HG02884 (cell line): Measurements from ENCODE around the gene ARHGAP8.
"Not testable (repeated sequence)": the region's sequence is repeated elsewhere in the genome, so short reads cannot be mapped to it uniquely, and the experiment has no call there.

Source experiments
- ATAC-seq: cut with Tn5 transposase; IDR thresholded peaks from one replicate; pipeline ENCODE4 v1.9.1; 2021; ENCODE audit warnings: mild to moderate bottlenecking, moderate library complexity; ENCODE audit not compliant: unreplicated experiment

The ARHGAP8 gene

GRCh38 chr22:44884562-44884961, 132.2 kb downstream of the ARHGAP8 start:
- ATAC-seq: no peak

GRCh38 chr22:44884968-44885805, 132.8 kb downstream of the ARHGAP8 start:
- no peak for ATAC-seq

DNA sequence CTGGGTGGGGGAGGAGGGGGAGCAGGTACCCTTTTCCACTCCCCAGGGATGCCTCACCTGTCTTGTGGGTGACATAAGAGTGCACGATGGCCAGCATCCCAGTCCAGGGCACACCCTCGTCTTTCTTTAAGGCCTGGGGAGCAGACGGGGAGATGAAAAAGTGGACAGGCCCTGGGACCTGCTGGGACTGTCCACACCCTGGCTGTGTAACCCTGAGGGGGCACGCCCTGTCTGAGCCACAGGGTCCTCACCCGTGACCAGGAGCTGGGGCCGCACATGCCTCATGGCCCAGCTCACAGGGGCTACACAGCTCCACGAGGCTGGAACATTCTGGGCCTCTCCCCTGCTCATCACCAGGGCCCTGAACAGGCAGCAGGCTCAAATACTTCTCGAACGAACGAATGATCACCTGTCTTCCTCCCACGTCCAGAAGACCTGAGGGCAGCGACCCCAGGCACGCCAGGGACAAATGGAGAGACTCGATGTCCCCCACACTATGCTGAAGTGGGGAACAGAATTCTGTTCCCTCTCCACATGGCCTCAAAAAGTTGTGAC, 133.5 kb downstream of the ARHGAP8 start:
- no peak for ATAC-seq

DNA sequence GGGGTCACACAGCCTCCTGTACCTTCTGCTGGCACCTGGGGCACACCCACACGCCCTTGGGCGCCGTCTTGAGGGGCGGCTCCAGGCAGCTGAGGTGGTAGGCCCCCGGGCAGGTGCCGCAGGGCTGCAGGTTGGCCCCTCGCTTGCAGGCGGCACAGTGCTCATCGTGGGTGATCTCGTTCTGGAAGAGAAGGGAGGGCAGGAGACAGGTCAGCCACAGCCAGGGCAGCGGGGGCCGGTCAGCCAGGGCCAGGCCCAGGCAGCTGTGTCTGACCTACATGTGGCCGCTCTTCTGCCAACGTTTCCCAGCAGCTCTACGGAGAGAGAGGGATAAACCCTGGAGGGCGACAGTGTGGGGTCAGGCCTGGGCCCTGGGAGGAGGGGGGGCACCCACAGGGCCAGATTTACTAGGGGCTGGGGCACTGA, 135.6 kb downstream of the ARHGAP8 start:
- no peak for ATAC-seq

- ATAC-seq: no peak
Observed at GRCh38 chr22:44888491-44889254, 136.3 kb downstream of the ARHGAP8 start.

DNA sequence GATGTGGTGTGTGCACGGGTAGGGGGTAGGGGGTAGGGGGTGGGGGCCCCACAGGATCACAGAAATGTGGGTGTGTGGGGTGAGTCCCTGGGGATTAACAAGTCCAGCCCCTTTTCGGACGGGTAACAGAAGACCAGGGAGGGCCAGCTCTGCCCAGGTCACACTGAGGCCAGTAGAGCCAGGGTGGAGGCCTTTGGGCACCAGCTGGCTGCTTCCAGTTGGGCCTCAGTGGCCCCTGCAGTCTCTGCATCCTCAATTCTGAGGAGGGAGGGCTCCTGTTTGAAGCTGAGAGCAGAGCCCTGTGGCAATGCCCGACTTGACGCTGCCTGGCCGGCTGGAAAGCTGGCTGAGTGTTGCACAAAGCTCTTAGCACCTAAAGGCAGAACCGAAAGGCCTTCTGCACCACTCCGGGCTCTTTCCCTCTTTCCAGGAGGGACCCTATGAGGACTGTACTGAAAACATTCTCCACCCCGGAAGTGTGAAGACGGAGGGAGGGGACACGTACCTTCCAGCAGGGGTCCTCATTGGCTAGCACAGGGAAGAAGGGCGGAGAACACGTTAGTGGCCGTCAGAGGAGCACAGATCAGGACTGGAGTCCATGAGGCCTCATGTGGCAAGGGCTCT, 137.0 kb downstream of the ARHGAP8 start:
- no peak for ATAC-seq

- ATAC-seq: no peak
Observed at GRCh38 chr22:44890416-44891292, 138.3 kb downstream of the ARHGAP8 start.

GRCh38 chr22:44891293-44891747, 138.9 kb downstream of the ARHGAP8 start:
- ATAC-seq: no peak

DNA sequence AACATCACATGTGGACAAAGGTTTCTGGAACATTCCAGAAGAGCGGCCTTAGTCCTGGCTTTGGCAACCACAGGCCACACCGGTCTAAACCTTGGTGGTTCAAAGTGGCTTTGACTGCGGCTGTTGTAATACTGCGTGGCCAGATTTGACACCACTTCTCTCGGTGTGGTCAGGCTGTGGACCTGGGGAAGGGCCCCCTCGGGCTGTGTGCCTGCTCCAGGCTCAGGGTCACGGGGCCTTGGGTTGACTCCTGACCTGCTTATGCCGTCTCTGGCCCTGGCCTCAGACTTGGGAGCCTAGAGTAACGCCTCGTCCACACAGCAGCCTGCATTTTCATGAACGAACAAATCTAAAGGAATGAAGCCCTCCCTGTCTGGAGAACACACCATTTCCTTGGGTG, 139.4 kb downstream of the ARHGAP8 start:
- ATAC-seq: no peak

DNA sequence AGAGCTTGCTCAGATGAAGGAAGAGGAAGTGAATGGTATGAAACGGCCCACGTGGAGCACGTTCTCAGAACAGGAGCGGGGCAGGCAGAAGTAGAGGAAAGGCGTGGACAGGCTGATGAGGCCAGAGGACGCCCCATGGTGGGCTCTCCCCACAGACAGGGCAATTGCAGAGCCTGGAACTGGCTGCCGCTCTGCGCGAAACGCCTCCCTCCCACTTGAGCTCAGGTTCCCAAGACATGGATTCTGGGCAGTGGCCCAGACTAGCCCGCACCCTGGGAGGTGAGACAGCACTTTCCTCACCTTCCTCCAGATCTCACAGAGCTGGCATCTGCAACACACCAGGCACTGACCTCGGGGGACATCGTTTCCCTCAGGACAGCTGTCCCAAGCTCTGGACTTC, 139.9 kb downstream of the ARHGAP8 start:
- ATAC-seq: no peak

DNA sequence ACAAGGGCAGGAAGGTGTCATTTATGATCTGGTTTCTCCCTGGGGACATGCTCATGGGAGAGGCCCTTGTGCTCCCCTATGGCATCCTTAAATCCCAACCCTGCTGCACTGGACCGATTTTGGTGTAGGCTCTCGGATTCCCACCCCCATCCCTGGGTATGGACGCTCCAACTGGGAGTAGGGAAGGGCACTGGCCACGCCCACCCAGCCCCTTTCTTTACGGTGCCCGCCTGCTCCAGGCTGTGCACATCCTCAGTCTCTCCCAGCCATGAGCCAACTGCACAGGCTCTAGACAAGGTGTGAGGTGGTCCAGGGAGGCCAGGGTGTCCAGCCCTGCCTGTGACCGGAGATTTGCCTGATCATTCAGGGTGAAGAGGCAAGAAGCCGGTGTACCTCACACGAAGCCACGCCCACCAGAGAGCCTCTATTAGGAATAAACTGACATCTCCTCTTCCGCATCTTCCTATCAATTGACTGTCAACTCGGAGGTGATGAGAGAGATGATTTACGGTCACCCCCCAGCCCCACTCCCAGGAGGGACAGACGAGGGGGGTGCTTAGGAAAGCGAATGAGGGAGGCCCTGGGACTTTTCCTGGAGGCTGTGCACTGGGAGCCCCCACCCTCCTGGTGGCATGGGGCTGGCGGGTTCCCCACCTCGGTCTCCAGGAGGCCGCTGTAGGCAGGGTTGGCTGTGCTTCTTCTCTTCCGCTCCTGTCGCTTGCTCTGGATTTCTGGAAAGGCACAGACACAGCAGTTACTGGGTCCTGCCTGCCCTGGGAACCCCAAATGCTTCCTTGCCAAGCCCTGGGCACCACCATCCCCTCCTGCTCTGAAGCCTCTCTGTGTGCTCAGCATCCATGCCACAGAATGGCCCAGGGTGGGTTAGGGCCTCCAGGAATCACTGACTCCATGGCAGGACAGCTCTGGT, 140.7 kb downstream of the ARHGAP8 start:
- ATAC-seq: no peak

DNA sequence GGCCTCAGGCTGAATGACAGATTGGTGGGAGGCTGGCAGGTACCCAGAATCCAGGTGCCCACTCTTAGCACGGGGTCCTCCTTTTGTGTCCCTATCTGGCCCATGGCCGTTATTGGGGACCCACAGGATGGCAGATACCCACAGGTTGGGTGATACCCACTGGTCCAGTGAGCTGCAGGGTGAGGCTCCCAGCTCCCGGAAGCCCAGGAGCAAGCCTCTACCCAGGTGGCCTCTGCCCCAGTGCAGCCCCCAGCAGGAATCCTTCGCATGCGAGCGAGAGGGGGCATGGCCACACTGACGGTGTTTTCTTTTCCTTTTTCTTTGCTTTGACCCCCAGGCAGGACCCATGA, 141.3 kb downstream of the ARHGAP8 start:
- no peak for ATAC-seq

DNA sequence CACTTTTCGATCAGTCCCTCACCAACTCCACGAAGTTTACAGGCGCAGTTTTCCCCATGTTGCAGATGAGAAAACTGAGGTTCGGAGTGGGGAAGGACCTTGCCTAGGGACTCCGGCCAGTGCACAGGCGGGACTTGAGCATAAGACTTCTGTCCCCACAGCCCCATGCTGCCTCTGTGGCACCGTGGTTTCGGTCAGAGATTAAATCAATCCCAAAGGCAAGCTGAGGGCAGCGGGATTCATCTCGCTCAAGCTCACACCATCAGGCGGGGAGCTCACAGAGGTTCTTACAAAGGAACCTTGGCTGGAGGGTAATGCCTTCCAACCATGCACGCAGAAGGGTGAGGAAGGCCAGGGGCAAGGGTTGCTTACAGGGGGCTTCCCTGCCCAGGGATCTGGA, 141.9 kb downstream of the ARHGAP8 start:
- ATAC-seq: no peak

DNA sequence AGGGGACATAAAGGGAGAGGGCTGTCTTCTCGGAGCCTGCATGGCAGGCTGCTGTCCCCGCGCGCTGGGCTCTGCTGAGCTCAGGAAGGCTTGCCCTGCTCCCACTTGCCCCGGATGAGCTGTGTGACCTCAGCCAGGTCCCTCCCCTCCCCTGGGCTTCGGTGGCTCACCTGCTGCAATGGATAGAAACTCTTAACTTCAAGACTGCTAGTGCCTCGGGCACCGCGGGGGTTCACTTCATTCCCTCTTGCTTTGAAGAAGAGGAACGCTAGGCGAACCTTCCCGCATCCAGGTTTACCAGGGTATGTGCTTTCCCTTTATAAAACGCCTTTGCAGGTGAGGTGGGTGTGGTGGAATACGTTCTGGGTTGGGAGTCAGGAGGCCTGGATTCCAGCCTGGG, 142.4 kb downstream of the ARHGAP8 start:
- no peak for ATAC-seq

DNA sequence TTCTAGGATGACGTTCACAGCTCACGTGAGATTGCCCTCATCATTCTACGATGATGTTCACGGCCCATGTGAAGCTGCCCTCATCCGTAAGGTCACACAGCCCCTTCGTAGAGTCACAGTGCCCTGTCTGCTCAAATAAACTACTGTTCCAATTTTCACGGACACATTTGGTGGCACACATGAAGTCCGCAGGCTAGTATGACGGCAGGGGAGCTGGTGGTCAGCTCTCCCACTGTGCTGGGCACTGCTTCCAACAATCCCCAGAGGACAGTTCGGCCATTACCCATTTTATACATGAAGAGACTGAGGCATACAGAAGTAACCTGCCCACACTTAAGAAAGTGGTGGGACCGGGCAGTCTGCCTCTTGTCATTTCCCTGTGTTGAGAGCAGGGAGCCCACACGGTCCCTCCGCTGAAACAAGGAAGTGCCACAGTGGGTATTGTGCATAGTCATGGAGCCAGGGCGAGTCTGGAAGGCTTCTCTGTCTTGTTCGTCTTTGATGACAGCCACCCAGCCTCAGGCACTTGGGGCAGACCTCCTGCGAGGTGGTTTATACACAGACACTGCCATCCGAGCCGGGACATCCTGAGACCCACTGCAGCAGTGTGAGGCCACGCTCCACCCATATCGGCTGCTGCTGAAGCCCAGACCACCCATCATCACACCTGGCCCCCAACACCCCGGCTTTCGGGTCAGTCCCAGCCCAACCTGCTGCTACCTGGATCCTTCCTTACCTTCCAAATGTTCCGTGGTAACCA, 143.1 kb downstream of the ARHGAP8 start:
- ATAC-seq: no peak

DNA sequence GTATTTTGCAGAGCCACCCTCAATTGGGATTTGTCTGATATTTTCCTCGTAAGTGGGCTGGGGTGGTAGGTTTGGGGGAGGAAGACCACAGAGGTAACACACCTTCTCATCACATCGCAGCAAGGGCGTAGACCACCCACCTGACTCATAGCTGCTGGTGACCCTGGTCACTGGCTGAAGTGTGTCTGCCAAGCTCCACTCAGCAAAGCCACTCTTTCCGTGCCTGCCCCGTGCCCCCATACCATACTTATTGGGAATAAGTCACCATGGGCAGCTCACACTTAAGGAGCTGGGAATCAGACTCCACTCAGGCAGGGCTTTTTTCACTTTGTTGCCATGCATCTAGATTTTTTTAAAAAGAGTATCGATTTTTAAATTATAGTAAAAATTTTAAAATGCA, 145.9 kb downstream of the ARHGAP8 start:
- no peak for ATAC-seq

GRCh38 chr22:44901301-44901700, 148.9 kb downstream of the ARHGAP8 start:
- ATAC-seq: no peak

DNA sequence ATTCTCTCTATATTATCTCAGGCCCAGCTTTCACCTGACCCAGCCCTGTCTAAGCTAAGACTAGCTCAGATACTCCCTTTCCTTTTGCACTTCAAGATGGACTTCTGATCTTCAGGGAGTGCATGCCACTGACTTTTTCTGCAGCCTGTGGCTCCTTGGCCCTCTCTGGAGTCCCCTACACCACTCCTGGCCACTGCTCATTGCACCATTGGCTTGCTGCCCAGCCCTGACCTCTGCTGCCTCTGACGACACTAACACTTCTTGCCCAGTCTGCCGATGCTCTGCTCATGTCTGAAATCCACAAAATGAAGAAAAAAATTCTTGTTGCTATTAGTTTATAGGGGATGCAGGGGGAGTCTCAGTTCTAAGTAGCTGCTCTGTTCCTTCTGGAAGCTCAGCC, 150.8 kb downstream of the ARHGAP8 start:
- ATAC-seq: not testable (repeated sequence)
